K562 (cell line): Measurements from ENCODE around the gene CAPRIN1. TPM values are rescaled to one million over a fixed set of nuclear protein-coding genes. Genes with fewer than 3 reads are reported as not detected.
A peak's percentile ranks its signal among the peaks of the same experiment; 100 is the strongest.

ENCODE experiments used
- CBX5 ChIP-seq: IDR thresholded peaks from 2 replicates; pipeline ENCODE4 v1.6.1; 2014; ENCODE audit warnings: low read depth, borderline replicate concordance
- CBX8 ChIP-seq: fragments of 200-600 bp; sonication (generic); IDR thresholded peaks from 2 replicates; pipeline ENCODE4 v1.6.1; 2012; ENCODE audit warnings: borderline replicate concordance, mixed run types, low read depth, mild to moderate bottlenecking, moderate library complexity, mixed read lengths, low read length, control low read depth, inconsistent platforms; ENCODE audit not compliant: poor library complexity, severe bottlenecking; ENCODE audit errors: extremely low read depth
- CHD4 ChIP-seq: fragments of 200-600 bp; sonication (generic); IDR thresholded peaks from 3 replicates; pipeline ENCODE4 v1.6.1; 2012; ENCODE audit warnings: low read depth, mild to moderate bottlenecking, mixed read lengths, low read length, inconsistent platforms; ENCODE audit not compliant: insufficient read depth, insufficient replicate concordance, poor library complexity, severe bottlenecking
- COPS2 ChIP-seq: fragments of 450-650 bp; conservative IDR thresholded peaks from 2 replicates; pipeline ENCODE4 v1.6.1; 2016; ENCODE audit warnings: mild to moderate bottlenecking, moderate library complexity
- CTCF ChIP-seq, 3 experiments: IDR thresholded peaks in 2 of 3; conservative IDR thresholded peaks in 1 of 3; 2 replicates each; pipeline ENCODE4 v1.5.1; 2011 to 2012; ENCODE audit warnings: low read length in 3 of 3, mild to moderate bottlenecking in 3 of 3, control low read depth in 2 of 3, improper control_type of control experiment in 1 of 3, inconsistent platforms in 1 of 3, low read depth in 1 of 3, mixed read lengths in 1 of 3, moderate library complexity in 1 of 3; ENCODE audit not compliant: insufficient read depth in 2 of 3
- ESRRA ChIP-seq: fragments of 450-650 bp; IDR thresholded peaks from 2 replicates; pipeline ENCODE4 v1.6.1; 2014; ENCODE audit warnings: low read depth, mild to moderate bottlenecking, moderate library complexity, borderline replicate concordance
- GABPB2 ChIP-seq: fragments of 250-450 bp; sonication (Bioruptor Pico); conservative IDR thresholded peaks from 2 replicates; pipeline ENCODE4 v1.5.1; 2021; ENCODE audit warnings: mild to moderate bottlenecking
- NFYB ChIP-seq: IDR thresholded peaks from 2 replicates; pipeline ENCODE4 v1.6.1; 2011; ENCODE audit warnings: mild to moderate bottlenecking, moderate library complexity; ENCODE audit not compliant: insufficient read length; ENCODE audit errors: extremely low read depth
- NR4A1 ChIP-seq, 2 experiments: fragments of 250-450 bp in 1 of 2; fragments of 450-650 bp in 1 of 2; sonication (Bioruptor Pico) in 1 of 2; IDR thresholded peaks; 2 replicates each; pipeline versions ENCODE4 v1.4.0 to v1.6.1; 2016 to 2020; ENCODE audit warnings: mild to moderate bottlenecking in 2 of 2, missing compliant biosample characterization in 1 of 2, missing genetic modification characterization in 1 of 2, moderate library complexity in 1 of 2
- RUNX1 ChIP-seq: sonication (generic); IDR thresholded peaks from 2 replicates; pipeline ENCODE4 v1.6.1; 2016; ENCODE audit warnings: antibody characterized with exemption, low read depth
- SIX5 ChIP-seq, 2 experiments: IDR thresholded peaks; 2 replicates each; pipeline ENCODE4 v1.6.1; 2011; ENCODE audit warnings: low read length in 2 of 2, borderline replicate concordance in 1 of 2, low read depth in 1 of 2, mild to moderate bottlenecking in 1 of 2, moderate library complexity in 1 of 2; ENCODE audit not compliant: insufficient read depth in 1 of 2
- SMARCA4 ChIP-seq: fragments of 450-650 bp; IDR thresholded peaks from 2 replicates; pipeline ENCODE4 v1.6.1; 2016
- SOX6 ChIP-seq: fragments of 450-650 bp; IDR thresholded peaks from 2 replicates; pipeline ENCODE4 v1.6.1; 2014; ENCODE audit warnings: mild to moderate bottlenecking
- SP2 ChIP-seq: IDR thresholded peaks from 2 replicates; pipeline ENCODE4 v1.6.1; 2011; ENCODE audit warnings: mild to moderate bottlenecking, low read depth, low read length, moderate library complexity; ENCODE audit not compliant: poor library complexity, severe bottlenecking; ENCODE audit errors: extremely low read depth
- TAL1 ChIP-seq: fragments of 450-650 bp; IDR thresholded peaks from 2 replicates; pipeline ENCODE4 v1.6.1; 2016; ENCODE audit warnings: mild to moderate bottlenecking
- VEZF1 ChIP-seq: fragments of 200-800 bp; sonication (Bioruptor generic); IDR thresholded peaks from 2 replicates; pipeline ENCODE4 v1.6.1; 2017; ENCODE audit warnings: missing genetic modification characterization, missing compliant biosample characterization
- ZNF174 ChIP-seq: fragments of 250-450 bp; sonication (Bioruptor Pico); IDR thresholded peaks from 2 replicates; pipeline ENCODE4 v1.4.0; 2020; ENCODE audit warnings: mild to moderate bottlenecking
- ZNF444 ChIP-seq: fragments of 250-450 bp; sonication (Bioruptor Pico); IDR thresholded peaks from 2 replicates; pipeline ENCODE4 v1.4.0; 2020; ENCODE audit warnings: mild to moderate bottlenecking, moderate library complexity
- polyA plus RNA-seq, 8 experiments: library from polyadenylated mRNA; depleted of rRNA in 4 of 8; stranded (reverse) in 5 of 8; unstranded in 3 of 8; fragments of >200 nt; fragmentation: Nextera tagmentation in 2 of 8; fragmentation: Illumina TruSeq in 1 of 8; extraction: Ambion mirVana in 2 of 8; extraction: Trizol in 1 of 8; gene quantifications; 2 replicates each; pipeline versions ENCODE4 v1.2.1 to v1.2.3, GENCODE V29; 2011 to 2014; ENCODE audit warnings: inconsistent platforms in 1 of 8, missing spikeins in 1 of 8
- total RNA-seq, 7 experiments: library from RNA; depleted of rRNA in 6 of 7; stranded (reverse); fragments of >200 nt in 6 of 7; fragmentation: Illumina TruSeq in 2 of 7; extraction: Trizol in 2 of 7; gene quantifications; 2 replicates each; pipeline versions ENCODE4 v1.2.1 to v1.2.3, GENCODE V29; 2011 to 2021; ENCODE audit warnings: low replicate concordance in 1 of 7
- TF ChIP-seq, protein P1 (sequence below): fragments of 450-650 bp; IDR thresholded peaks from 2 replicates; pipeline ENCODE4 v1.6.1; 2017; ENCODE audit warnings: antibody characterized with exemption
- TF ChIP-seq, protein P2 (sequence below): fragments of 250-450 bp; sonication (Bioruptor Pico); IDR thresholded peaks from 2 replicates; pipeline ENCODE4 v1.4.0; 2020; ENCODE audit warnings: borderline replicate concordance

The CAPRIN1 gene
- total and polyA plus RNA-seq, 9 of the 15 experiments (the other 6 are each of a cell fraction or from before 2014, with no cell fraction given) = 49.6 to 271 (median 244) TPM

DNA sequence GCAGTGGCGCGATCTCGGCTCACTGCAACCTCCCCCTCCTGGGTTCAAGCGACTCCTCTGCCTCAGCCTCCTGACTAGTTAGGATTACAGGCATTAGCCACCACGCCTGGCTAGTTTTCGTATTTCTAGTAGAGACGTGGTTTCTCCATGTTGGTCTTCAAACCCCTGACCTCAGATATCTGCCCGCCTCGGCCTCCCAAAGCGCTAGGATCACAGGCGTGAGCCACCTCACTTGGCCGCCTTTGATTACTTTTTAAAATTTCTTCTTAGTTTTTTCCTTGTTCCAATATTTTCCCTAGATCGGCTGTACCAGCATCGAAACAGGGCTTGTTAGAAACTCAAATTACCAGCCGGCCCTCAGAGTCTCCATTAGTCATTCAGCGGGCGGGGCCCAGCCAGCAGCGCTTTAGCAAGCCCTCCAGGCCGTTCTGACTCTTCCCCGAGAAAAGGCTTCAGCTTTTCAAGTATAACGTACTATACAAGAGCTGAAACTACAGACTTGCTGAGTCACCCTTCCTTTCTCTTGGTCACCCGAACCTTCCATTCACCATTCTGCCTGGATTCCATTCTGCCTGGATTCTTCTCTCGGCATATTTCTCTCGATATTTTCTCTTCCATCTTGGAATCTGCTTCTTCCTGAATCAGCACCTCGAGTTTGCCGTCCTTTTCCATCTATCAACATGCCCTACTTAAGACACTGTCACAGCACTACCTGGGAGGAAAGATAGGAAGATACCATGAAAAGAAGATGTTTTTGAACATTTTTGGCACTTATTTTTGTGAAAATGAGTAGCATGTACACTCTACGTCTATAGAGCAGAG is 6.7 kb upstream of the CAPRIN1 start (continued):
- TF ChIP-seq CTCF (IDR thresholded peaks at IDR 0.05 in 2 of 3, conservative IDR thresholded peaks at IDR 0.05 in 1 of 3; ENCODE audit: insufficient read depth in 2 of 3, low read depth in 1 of 3, low read length in 3 of 3) (no peak), CBX8 (no peak), SMARCA4 (peak; percentile 84), ZNF174 (CRISPR knock-in tag) (no peak), CBX5 (no peak), TAL1 (0 out of 2 replicates have a peak, but pooled peaks have one; percentile 2), RUNX1 (no peak), SOX6 (no peak; the same call in 1 of the 2 replicates), ZNF444 (CRISPR knock-in tag) (no peak), SP2 (no peak), CHD4 (no peak), VEZF1 (CRISPR knock-in tag) (peak; percentile 69), SIX5 (IDR thresholded peaks at IDR 0.05; ENCODE audit: borderline replicate concordance in 1 of 2, insufficient read depth in 1 of 2, low read depth in 1 of 2, low read length in 2 of 2) (no peak), ESRRA (no peak), NFYB (no peak), GABPB2 (no peak), COPS2 (no peak), NR4A1 (CRISPR knock-in tag; IDR thresholded peaks at IDR 0.05) (no peak), NR4A1 (tag; IDR thresholded peaks at IDR 0.05) (no peak)
- TF ChIP-seq, protein P1, sequence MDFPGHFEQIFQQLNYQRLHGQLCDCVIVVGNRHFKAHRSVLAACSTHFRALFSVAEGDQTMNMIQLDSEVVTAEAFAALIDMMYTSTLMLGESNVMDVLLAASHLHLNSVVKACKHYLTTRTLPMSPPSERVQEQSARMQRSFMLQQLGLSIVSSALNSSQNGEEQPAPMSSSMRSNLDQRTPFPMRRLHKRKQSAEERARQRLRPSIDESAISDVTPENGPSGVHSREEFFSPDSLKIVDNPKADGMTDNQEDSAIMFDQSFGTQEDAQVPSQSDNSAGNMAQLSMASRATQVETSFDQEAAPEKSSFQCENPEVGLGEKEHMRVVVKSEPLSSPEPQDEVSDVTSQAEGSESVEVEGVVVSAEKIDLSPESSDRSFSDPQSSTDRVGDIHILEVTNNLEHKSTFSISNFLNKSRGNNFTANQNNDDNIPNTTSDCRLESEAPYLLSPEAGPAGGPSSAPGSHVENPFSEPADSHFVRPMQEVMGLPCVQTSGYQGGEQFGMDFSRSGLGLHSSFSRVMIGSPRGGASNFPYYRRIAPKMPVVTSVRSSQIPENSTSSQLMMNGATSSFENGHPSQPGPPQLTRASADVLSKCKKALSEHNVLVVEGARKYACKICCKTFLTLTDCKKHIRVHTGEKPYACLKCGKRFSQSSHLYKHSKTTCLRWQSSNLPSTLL = no peak
- TF ChIP-seq, protein P2, sequence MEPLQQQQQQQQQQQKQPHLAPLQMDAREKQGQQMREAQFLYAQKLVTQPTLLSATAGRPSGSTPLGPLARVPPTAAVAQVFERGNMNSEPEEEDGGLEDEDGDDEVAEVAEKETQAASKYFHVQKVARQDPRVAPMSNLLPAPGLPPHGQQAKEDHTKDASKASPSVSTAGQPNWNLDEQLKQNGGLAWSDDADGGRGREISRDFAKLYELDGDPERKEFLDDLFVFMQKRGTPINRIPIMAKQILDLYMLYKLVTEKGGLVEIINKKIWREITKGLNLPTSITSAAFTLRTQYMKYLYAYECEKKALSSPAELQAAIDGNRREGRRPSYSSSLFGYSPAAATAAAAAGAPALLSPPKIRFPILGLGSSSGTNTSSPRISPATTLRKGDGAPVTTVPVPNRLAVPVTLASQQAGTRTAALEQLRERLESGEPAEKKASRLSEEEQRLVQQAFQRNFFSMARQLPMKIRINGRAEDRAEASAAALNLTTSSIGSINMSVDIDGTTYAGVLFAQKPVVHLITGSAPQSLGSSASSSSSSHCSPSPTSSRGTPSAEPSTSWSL (CRISPR knock-in tag) = no peak
